OCI-LY7 (cell line): ENCODE data around the gene CAPN9. TPM values are rescaled to one million over a fixed set of nuclear protein-coding genes. Genes with fewer than 3 reads are reported as not detected.

Experiments used
- BruUV-seq: library from RNA; stranded (reverse); fragments of 400-500 nt; replicated peaks from 2 replicates; lab custom pipeline; 2021; lab: Mats Ljungman, UMichigan
- CTCF ChIA-PET: fragments of 300-600 bp; sonication (Branson Sonifier 250); formaldehyde crosslinking; loops from one replicate; lab custom pipeline; 2022; ENCODE audit warnings: antibody characterized with exemption; ENCODE audit not compliant: unreplicated experiment; lab: Charles Lee
- POLR2A ChIA-PET: fragments of 300-600 bp; sonication (Branson Sonifier 250); formaldehyde crosslinking; loops from one replicate; lab custom pipeline; 2022; ENCODE audit warnings: antibody characterized with exemption; lab: Charles Lee
- DNase-seq: peaks from one replicate; pipeline ENCODE4 v3.0.0-alpha.2; 2015; ENCODE audit warnings: low spot score
- H2AFZ ChIP-seq: fragments of 200-600 bp; sonication (generic), shearing (Covaris generic); 2 replicates; pipeline ENCODE4 v1.6.1; 2014; ENCODE audit warnings: mild to moderate bottlenecking, antibody characterized with exemption, low read length, moderate library complexity
- H3K27ac ChIP-seq: fragments of 200-600 bp; sonication (generic); 2 replicates; pipeline ENCODE4 v1.5.1; 2014; ENCODE audit warnings: mixed run types, low read depth, mild to moderate bottlenecking, moderate library complexity, low read length, inconsistent platforms; ENCODE audit not compliant: poor library complexity, severe bottlenecking
- H3K36me3 ChIP-seq: fragments of 200-600 bp; sonication (generic); 2 replicates; pipeline ENCODE4 v1.6.1; 2014; ENCODE audit warnings: mild to moderate bottlenecking, antibody characterized with exemption, low read length, moderate library complexity, mixed read lengths; ENCODE audit not compliant: insufficient read depth
- H3K4me1 ChIP-seq: fragments of 200-600 bp; sonication (generic); 2 replicates; pipeline ENCODE4 v1.5.1; 2014; ENCODE audit warnings: mild to moderate bottlenecking, low read length; ENCODE audit not compliant: insufficient read depth, poor library complexity, severe bottlenecking
- H3K4me2 ChIP-seq: fragments of 200-600 bp; sonication (generic); 2 replicates; pipeline ENCODE4 v1.6.1; 2014; ENCODE audit warnings: mild to moderate bottlenecking, low read length
- H3K4me3 ChIP-seq: fragments of 200-600 bp; sonication (generic); 2 replicates; pipeline ENCODE4 v1.5.1; 2014; ENCODE audit warnings: mild to moderate bottlenecking, low read depth, low read length; ENCODE audit not compliant: poor library complexity, severe bottlenecking
- H3K79me2 ChIP-seq: fragments of 200-600 bp; sonication (generic); 2 replicates; pipeline ENCODE4 v1.6.1; 2016; ENCODE audit warnings: low read depth, mild to moderate bottlenecking, low read length, moderate library complexity, mixed read lengths; ENCODE audit not compliant: insufficient read depth
- H3K9me2 ChIP-seq: fragments of 200-600 bp; sonication (generic); 2 replicates; pipeline ENCODE4 v1.6.1; 2016; ENCODE audit warnings: mild to moderate bottlenecking, low read length, mixed read lengths; ENCODE audit not compliant: insufficient read depth
- H3K9me3 ChIP-seq: fragments of 200-600 bp; sonication (generic); 2 replicates; pipeline ENCODE4 v1.6.1; 2014; ENCODE audit warnings: mild to moderate bottlenecking, mixed run types, low read length, mixed read lengths
- H4K20me1 ChIP-seq: fragments of 200-600 bp; sonication (generic); 2 replicates; pipeline ENCODE4 v1.6.1; 2014; ENCODE audit warnings: mild to moderate bottlenecking, antibody characterized with exemption, low read length, moderate library complexity, mixed read lengths; ENCODE audit not compliant: insufficient read depth
- CTCF ChIP-seq: fragments of 200-600 bp; sonication (generic); conservative IDR thresholded peaks from 2 replicates; pipeline ENCODE4 v1.5.1; 2014; ENCODE audit warnings: mild to moderate bottlenecking, antibody characterized with exemption, low read length, moderate library complexity, mixed read lengths
- EZH2phosphoT487 ChIP-seq: fragments of 200-600 bp; sonication (generic); IDR thresholded peaks from 2 replicates; pipeline ENCODE4 v1.6.1; 2018; ENCODE audit warnings: low read depth, borderline replicate concordance, mild to moderate bottlenecking, mixed run types, antibody characterized with exemption, low read length, moderate library complexity, mixed read lengths
- intact Hi-C: fragments of 100-400 bp; cut with micrococcal nuclease; formaldehyde crosslinking; loops from one replicate; pipeline ENCODE4 v1.10.0; 2022; ENCODE audit not compliant: unreplicated experiment
- total RNA-seq, 2 experiments: library from RNA; depleted of rRNA in 1 of 2; stranded (reverse); fragments of >200 nt in 1 of 2; shearing (Covaris generic) in 1 of 2; gene quantifications; 2 replicates each; pipeline ENCODE4 v1.2.3, GENCODE V29; 2014 to 2022

CAPN9 gene
- total RNA-seq, 2 experiments from 2014 or later = not detected

DNA sequence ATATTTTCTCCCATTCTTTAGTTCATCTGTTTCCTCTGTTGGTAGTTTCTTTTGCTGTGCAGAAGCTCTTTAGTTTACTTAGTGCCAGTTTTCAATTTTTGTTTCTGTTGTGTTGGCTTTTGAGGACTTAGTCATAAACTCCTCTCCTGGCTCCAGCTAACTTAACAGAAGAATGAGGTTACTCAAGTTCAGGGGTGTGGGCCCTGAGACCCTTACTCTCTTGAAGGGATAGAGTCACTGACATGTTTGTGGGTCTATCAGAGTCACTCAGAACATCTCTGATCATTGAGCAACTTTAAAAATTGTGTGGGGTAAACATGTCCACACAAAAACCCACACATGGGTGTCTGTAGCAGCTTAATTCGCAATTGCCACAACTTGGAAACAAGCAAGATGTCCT, 47.5 kb upstream of the CAPN9 start:
- no peak overlapping the region for H3K4me2 ChIP-seq
- no peaks in the 10 kb centered on the region for H3K36me3 ChIP-seq
- H4K20me1 ChIP-seq = no peaks in the 10 kb centered on the region
- no peaks in the 10 kb centered on the region for H3K9me3 ChIP-seq
- TF ChIP-seq EZH2phosphoT487 (no peak), CTCF (no peak)
- no peak overlapping the region for H3K27ac ChIP-seq
- intact Hi-C loops = no loop called here
- no peaks in the 10 kb centered on the region for H3K9me2 ChIP-seq
- H3K79me2 ChIP-seq = no peaks in the 10 kb centered on the region
- ChIA-PET POLR2A (no interaction called here), CTCF (no interaction called here)
- DNase-seq = no peak
- H3K4me3 ChIP-seq = no peak overlapping the region
- no peak overlapping the region for H2AFZ ChIP-seq
- no peaks in the 10 kb centered on the region for H3K4me1 ChIP-seq
- no TSS peak for BruUV-seq

DNA sequence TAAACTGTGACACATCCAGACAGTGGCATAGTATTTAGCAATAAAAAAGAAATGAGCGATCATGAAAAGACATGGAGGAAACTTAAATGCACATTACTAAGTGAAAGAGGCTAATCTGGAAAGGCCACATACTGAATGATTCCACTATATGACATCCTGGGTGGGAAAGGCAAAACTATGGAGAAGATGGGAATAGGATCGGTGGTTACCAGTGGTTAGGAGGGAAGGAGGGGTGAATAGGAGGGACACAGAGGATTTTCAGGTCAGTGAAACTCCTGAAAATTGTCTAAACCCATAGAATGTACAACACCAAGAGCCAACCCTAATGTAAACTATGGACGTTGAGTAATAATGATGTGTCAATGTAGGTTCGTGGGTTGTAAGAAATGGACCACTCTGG, 47.1 kb upstream of the CAPN9 start:
- no peaks in the 10 kb centered on the region for H3K9me2 ChIP-seq
- H4K20me1 ChIP-seq = no peaks in the 10 kb centered on the region
- TF ChIP-seq CTCF = no peak
- no peak for TF ChIP-seq EZH2phosphoT487
- POLR2A ChIA-PET = no interaction called here
- no peaks in the 10 kb centered on the region for H3K4me1 ChIP-seq
- no peak overlapping the region for H3K4me2 ChIP-seq
- H3K9me3 ChIP-seq = no peaks in the 10 kb centered on the region
- no peaks in the 10 kb centered on the region for H3K79me2 ChIP-seq
- no peak for DNase-seq
- no peak overlapping the region for H2AFZ ChIP-seq
- H3K4me3 ChIP-seq = no peak overlapping the region
- intact Hi-C loops = no loop called here
- H3K27ac ChIP-seq = no peak overlapping the region
- CTCF ChIA-PET = no interaction called here
- H3K36me3 ChIP-seq = no peaks in the 10 kb centered on the region
- no TSS peak for BruUV-seq

DNA sequence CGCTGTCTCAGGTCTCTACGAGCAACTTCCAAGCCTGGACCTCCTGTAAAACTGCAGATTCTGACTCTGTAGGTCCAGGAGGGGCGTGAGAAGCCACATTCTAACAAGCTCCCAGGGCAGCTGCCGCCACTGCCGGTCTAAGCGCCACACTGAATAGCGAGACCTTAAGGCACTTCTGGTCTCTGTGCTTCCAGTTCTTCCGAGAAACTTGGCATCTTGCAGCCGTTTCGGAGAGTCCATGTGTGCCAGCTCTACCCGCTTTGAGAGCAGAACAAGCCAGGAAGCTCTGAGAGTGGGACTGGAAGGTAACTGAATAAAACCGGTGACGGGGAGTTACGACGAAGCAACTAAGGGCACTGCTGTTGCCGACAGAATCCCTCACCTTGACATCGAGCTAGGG, 45.8 kb upstream of the CAPN9 start:
- H3K27ac ChIP-seq = no peak overlapping the region
- H3K4me3 ChIP-seq = no peak overlapping the region
- no peak for DNase-seq
- no peaks in the 10 kb centered on the region for H3K9me3 ChIP-seq
- no peaks in the 10 kb centered on the region for H3K79me2 ChIP-seq
- no peaks in the 10 kb centered on the region for H4K20me1 ChIP-seq
- ChIA-PET POLR2A (no interaction called here), CTCF (no interaction called here)
- TF ChIP-seq CTCF (no peak), EZH2phosphoT487 (no peak)
- no TSS peak for BruUV-seq
- H2AFZ ChIP-seq = no peak overlapping the region
- no peaks in the 10 kb centered on the region for H3K9me2 ChIP-seq
- no peak overlapping the region for H3K4me2 ChIP-seq
- H3K4me1 ChIP-seq = no peaks in the 10 kb centered on the region
- intact Hi-C loops = no loop called here
- no peaks in the 10 kb centered on the region for H3K36me3 ChIP-seq
